Middle frontal gyrus (tissue), 1 donor: ENCODE data around the gene RAB29.
"Not testable (repeated sequence)": the region's sequence is repeated elsewhere in the genome, so short reads cannot be mapped to it uniquely, and the experiment has no call there.

Source experiments
- DNase-seq: peaks from one replicate; pipeline ENCODE4 v3.0.0-alpha.2; 2015; ENCODE audit warnings: low spot score; ENCODE audit errors: extremely low spot score

Gene RAB29

GRCh38 chr1:205775015-205775716 is at the start of gene RAB29:
TSS of gene RAB29 (minus strand) at chr1:205775482. CDS start at chr1:205774956, 526 bp downstream.
- peak; percentile 71 for DNase-seq

- no peak for DNase-seq
Measured at GRCh38 chr1:205824180-205824579, 48.9 kb upstream of the RAB29 start.

GRCh38 chr1:205823260-205823659 is 48.0 kb upstream of the RAB29 start:
- DNase-seq: not testable (repeated sequence)

- no peak for DNase-seq
Measured at GRCh38 chr1:205822397-205822796, 47.1 kb upstream of the RAB29 start.

- no peak for DNase-seq
Measured at GRCh38 chr1:205817988-205818387, 42.7 kb upstream of the RAB29 start.

GRCh38 chr1:205817364-205817763 is 42.1 kb upstream of the RAB29 start:
- no peak for DNase-seq

GRCh38 chr1:205813755-205814058 is 38.4 kb upstream of the RAB29 start:
- DNase-seq: no peak

GRCh38 chr1:205812878-205813754 is 37.8 kb upstream of the RAB29 start, which contains the start of gene SLC41A1:
TSS of gene SLC41A1 (minus strand) at chr1:205813198. CDS start at chr1:205810441, 2,757 bp downstream.
- peak; percentile 85 for DNase-seq

- DNase-seq: no peak
Measured at GRCh38 chr1:205812271-205812877, 37.1 kb upstream of the RAB29 start.

- DNase-seq: no peak
Measured at GRCh38 chr1:205811660-205812059, 36.4 kb upstream of the RAB29 start.

GRCh38 chr1:205810448-205811157 is 35.3 kb upstream of the RAB29 start:
- no peak for DNase-seq

GRCh38 chr1:205809942-205810345 is 34.7 kb upstream of the RAB29 start:
- no peak for DNase-seq

- DNase-seq: no peak
Measured at GRCh38 chr1:205809469-205809868, 34.2 kb upstream of the RAB29 start.

GRCh38 chr1:205805082-205805711 is 29.9 kb upstream of the RAB29 start:
- no peak for DNase-seq

- no peak for DNase-seq
Measured at GRCh38 chr1:205804605-205805004, 29.3 kb upstream of the RAB29 start.

GRCh38 chr1:205803986-205804385 is 28.7 kb upstream of the RAB29 start:
- no peak for DNase-seq

GRCh38 chr1:205802060-205802459 is 26.8 kb upstream of the RAB29 start:
- no peak for DNase-seq

GRCh38 chr1:205800981-205801703 is 25.9 kb upstream of the RAB29 start:
- no peak for DNase-seq

GRCh38 chr1:205800427-205800826 is 25.1 kb upstream of the RAB29 start:
- DNase-seq: no peak

- no peak for DNase-seq
Measured at GRCh38 chr1:205798577-205798976, 23.3 kb upstream of the RAB29 start.
